Measurements from ENCODE around the gene TC2N.
"Not testable (repeated sequence)": the region's sequence is repeated elsewhere in the genome, so short reads cannot be mapped to it uniquely, and the experiment has no call there.

The TC2N gene

DNA sequence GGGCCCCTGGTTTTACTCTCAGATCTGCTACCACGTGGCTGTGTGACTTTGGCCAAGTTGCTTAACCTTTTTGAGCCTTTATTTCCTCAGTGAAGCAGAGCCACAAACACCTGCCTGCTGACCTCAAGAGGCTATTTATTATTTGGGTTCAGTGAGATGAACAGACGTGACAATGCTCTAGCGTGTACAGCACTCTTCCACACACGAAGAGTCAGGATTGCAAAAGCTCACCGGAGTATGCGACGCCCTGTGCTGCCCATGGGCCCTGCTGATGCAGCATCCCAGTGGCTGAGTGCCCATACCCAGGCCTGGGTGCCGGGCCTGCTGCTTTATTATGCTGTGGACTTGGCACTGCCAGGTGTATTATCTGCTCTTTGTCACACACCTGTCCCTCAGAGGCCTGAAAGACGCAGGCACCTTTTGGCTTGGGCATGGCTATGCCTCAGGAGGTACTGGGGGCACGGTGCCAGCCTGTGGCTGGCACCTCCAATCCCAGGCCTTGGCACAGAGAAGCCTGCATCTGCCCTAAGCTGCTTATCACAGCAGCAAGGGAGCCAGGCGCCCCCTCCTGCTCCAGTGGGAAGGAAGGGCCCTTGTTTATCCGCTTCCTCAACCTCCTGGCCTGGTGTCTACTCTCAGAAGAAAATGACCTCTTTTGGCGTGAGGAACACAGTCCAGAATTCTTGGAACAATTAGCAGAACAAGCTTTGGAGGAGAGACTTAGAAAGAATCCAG is 22.3 kb upstream of the TC2N start:
- no peak for DNase-seq (ENCODE audit: low read depth in 1 of 2, low spot score in 1 of 2)

DNA sequence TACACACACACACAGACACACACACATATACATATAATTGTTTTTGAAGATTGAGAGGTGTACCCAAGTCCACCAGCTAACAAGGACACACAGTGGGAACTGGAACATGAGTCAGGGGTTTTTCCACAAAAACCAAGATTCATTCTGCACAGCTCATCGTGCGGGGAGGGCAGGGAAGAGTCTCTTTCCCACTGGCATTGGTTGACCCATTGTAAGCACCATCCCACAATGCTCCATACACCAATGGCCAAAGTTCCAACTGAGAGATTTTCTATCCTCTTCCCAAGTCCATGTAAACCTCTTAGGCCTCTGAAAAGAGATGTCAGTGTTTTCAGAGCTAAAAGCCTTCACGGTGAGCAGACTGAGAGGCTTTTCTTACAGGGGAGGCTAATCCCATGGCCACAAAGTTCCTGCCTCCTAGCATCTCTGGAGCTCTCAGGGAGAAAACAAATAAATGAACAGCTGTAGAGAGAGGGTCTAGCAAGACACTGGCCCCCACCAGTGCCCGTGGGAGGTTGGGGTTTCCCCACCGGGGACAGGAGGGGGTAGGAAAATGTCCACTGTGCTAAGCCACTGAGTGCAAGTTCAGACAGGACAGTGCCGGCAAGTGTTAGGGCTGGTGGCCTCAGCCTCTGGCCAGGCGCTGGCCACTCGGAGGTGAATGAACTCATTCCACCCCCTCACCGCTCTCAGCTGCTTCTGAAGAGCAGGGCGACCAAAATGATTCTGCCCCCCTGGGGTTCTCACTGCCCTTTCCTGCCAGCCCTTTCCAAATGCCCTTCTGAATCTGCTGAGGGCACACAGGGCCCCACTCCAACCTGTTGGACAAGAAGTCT is 21.5 kb upstream of the TC2N start:
- DNase-seq (ENCODE audit: low read depth in 1 of 2, low spot score in 1 of 2), result no peak

- no peak for DNase-seq (ENCODE audit: low read depth in 1 of 2, low spot score in 1 of 2)
These were observed 19.6 kb upstream of the TC2N start for GRCh38 chr14:91886961-91887360.

- DNase-seq (ENCODE audit: low read depth in 1 of 2, low spot score in 1 of 2), result no peak
These were observed 18.5 kb upstream of the TC2N start for GRCh38 chr14:91885839-91886238.

DNA sequence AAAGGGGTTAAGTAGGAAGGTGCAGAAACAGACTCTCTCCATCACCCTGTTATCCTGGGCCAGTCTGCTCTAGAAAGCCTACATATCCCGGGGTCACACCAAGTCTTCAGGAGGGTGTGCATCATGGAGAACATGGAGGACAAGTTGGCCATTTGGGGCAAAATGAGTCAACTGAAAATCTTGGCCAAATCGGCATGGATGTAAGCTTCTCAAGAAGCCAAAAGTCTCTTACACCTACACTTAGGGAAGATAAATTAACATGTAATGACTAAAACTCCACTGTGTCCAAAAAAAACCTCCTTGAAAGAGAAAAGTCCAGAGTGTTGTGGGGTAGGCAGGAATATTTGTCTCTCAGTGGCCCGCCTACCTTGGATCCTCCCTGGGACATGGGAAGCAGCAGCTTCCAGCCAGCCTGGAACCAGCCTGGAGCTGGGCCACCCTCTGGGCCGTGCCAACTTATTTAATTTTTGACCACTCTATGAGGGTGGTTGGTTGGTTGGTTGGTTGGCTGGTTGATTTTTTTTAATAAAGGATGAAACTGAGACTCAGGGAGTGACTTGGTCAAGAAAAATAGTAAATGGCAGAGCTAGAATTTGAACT is 17.9 kb upstream of the TC2N start:
- no peak for DNase-seq (ENCODE audit: low read depth in 1 of 2, low spot score in 1 of 2)

DNA sequence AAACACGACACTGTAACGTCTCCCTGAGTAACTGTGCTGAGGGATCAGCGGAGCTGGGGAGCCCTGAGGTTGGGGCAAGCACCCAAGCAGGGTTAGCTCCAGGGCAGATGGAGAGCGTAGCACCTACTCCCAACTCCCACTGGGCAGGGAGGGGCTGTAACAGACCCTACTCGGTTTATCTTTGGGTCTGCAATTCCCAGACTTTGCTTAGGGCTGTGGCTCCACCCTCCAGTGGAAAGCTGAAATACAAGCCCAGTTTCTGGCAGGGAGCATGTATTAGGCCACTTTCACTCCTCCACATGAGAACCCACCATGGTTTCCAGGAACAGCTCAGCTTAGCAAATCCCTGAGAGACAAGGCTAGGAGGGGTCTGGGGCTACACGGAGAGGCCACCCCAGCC is 17.3 kb upstream of the TC2N start:
- DNase-seq (ENCODE audit: low read depth in 1 of 2, low spot score in 1 of 2), result no peak

DNA sequence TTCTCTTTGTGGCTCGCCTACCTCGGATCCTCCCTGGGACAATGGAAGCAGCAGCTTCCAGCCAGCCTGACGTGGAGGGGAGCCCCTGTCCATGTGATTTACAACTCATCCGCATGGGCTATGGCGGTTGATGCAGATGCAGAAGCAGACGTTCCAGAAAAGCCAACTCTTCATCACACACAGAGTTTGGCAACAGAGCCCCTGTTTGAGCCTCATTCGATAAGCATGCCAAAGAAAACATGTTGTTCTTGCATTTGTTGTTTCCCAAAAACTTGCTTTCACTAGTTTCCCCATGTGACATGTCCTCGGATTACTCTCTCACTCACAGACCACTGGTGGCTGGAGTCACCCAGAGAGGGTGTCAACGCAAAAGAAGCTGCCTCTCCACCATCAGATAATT is 16.4 kb upstream of the TC2N start:
- no peak for DNase-seq (ENCODE audit: low read depth in 1 of 2, low spot score in 1 of 2)

DNA sequence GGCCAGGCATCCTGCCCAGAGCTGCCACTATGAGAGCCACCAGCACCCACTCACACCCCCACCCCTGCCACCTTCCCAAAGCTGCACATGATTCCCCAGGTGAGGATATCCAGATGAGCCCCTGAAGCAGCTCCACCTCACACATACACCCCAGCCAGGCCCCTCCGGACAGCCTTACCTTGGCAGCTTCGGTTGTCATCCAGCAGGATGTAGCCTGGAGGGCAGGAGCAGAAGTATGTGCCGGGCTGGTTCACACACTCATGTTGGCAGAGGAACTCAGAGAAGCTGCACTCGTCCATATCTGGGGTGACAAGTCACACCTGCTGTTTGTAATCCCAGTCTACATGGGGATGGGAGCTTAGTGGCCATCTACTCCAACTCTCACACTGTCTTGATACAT is 15.4 kb upstream of the TC2N start:
- no peak for DNase-seq (ENCODE audit: low read depth in 1 of 2, low spot score in 1 of 2)

- DNase-seq (ENCODE audit: low read depth in 1 of 2, low spot score in 1 of 2), result no peak
These were observed 15.0 kb upstream of the TC2N start for GRCh38 chr14:91882369-91882768.

GRCh38 chr14:91879196-91879595 is 11.9 kb upstream of the TC2N start:
- no peak for DNase-seq (ENCODE audit: low read depth in 1 of 2, low spot score in 1 of 2)

GRCh38 chr14:91878274-91878673 is 10.9 kb upstream of the TC2N start:
- DNase-seq (ENCODE audit: low read depth in 1 of 2, low spot score in 1 of 2), result no peak

- no peak for DNase-seq (ENCODE audit: low read depth in 1 of 2, low spot score in 1 of 2)
These were observed 10.1 kb upstream of the TC2N start for GRCh38 chr14:91877376-91877915.

DNA sequence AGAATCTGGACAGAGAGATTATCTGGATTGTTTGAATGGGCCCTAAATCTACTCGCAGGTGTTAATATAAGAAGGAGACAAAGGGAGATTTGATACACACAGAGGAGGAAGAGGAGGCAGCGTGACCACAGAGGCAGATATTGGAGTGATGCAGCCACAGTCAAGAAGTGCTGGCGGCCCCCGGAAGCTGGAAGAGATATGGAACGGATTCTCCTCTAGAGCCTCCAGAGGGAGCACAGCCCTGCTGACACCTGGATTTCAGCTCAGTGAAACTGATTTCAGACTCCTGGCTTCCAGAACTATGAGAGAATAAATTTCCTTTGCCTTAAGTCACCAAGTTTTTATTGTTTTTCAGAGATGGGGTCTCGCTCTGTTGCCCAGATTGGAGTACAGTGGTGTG is 9.2 kb upstream of the TC2N start:
- DNase-seq (ENCODE audit: low read depth in 1 of 2, low spot score in 1 of 2), result no peak

- no peak for DNase-seq (ENCODE audit: low read depth in 1 of 2, low spot score in 1 of 2)
These were observed 8.4 kb upstream of the TC2N start for GRCh38 chr14:91875525-91876286.

- peak in 1 of 2 donors; percentile 45 for DNase-seq (ENCODE audit: low read depth in 1 of 2, low spot score in 1 of 2)
These were observed 6.4 kb upstream of the TC2N start for GRCh38 chr14:91873471-91874415.

GRCh38 chr14:91872517-91873470 is 5.5 kb upstream of the TC2N start:
- peak in 1 of 2 donors; percentile 28 for DNase-seq (ENCODE audit: low read depth in 1 of 2, low spot score in 1 of 2)

- DNase-seq (ENCODE audit: low read depth in 1 of 2, low spot score in 1 of 2), result peak in 1 of 2 donors; percentile 31
These were observed 4.7 kb upstream of the TC2N start for GRCh38 chr14:91872011-91872501.

DNA sequence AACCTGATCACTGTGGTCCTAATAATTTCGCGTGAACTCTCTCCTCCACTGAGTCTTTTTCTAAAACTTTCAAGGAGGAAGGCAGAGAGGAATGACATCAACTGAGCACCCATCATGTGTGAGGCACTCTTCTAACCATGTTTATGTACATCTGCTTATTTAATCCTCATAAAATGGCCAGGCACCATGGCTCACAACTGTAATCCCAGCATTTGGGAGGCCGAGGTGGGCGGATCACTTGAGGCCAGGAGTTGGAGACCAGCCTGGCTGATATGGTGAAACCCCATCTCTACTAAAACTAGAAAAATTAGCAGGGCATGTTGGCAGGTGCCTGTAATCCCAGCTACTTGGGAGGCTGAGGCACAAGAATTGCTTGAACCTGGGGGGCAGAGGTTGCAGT is 4.1 kb upstream of the TC2N start:
- not testable (repeated sequence) for DNase-seq (ENCODE audit: low read depth in 1 of 2, low spot score in 1 of 2)

DNA sequence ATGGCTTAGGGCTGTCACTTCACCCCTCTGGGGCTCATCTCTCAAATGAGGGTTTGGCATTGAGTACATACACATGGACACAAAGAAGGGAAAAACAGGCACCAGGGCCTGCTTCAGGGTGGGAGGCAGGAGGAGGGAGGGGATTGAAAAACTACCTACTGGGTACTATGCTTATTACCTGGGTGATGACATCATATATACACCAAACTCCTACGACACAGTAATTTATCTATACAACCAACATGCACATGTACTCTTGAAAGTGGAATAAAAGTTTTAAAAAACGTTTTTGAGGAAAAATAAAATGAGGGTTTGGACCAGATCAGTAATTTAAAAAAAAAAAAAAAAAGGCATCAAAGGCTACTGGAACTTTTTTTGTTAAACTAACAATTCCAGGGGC is 3.6 kb upstream of the TC2N start:
- DNase-seq (ENCODE audit: low read depth in 1 of 2, low spot score in 1 of 2), result no peak
